K562 (cell line): ENCODE results near the gene TMEM205. TPM values are rescaled to one million over a fixed set of nuclear protein-coding genes. Genes with fewer than 3 reads are reported as not detected.

Source experiments
- ARID3B ChIP-seq: fragments of 250-450 bp; sonication (Bioruptor Pico); IDR thresholded peaks from 2 replicates; pipeline ENCODE4 v1.4.0; 2020; ENCODE audit warnings: borderline replicate concordance
- ATF1 ChIP-seq, 2 experiments: fragments of 450-650 bp in 1 of 2; IDR thresholded peaks; 2 replicates each; pipeline ENCODE4 v1.6.1; 2016; ENCODE audit warnings: missing compliant biosample characterization in 1 of 2, missing genetic modification characterization in 1 of 2
- DNMT1 ChIP-seq: fragments of 450-650 bp; IDR thresholded peaks from 2 replicates; pipeline ENCODE4 v1.6.1; 2016; ENCODE audit warnings: antibody characterized with exemption, mild to moderate bottlenecking
- GTF2F1 ChIP-seq: IDR thresholded peaks from 2 replicates; pipeline ENCODE4 v1.6.1; 2011; ENCODE audit warnings: low read depth, low read length, improper control_type of control experiment
- ILK ChIP-seq: fragments of 450-650 bp; IDR thresholded peaks from 2 replicates; pipeline ENCODE4 v1.6.1; 2016; ENCODE audit warnings: missing genetic modification characterization, low read depth, mild to moderate bottlenecking, missing compliant biosample characterization, moderate library complexity, borderline replicate concordance
- LARP7 ChIP-seq: fragments of 450-650 bp; IDR thresholded peaks from 2 replicates; pipeline ENCODE4 v1.6.1; 2016
- MCM3 ChIP-seq: fragments of 450-650 bp; IDR thresholded peaks from 2 replicates; pipeline ENCODE4 v1.6.1; 2016
- MTA1 ChIP-seq: fragments of 450-650 bp; IDR thresholded peaks from 2 replicates; pipeline ENCODE4 v1.6.1; 2017; ENCODE audit warnings: borderline replicate concordance
- NFRKB ChIP-seq: fragments of 450-650 bp; IDR thresholded peaks from 2 replicates; pipeline ENCODE4 v1.6.1; 2016; ENCODE audit warnings: low read depth
- ZBTB17 ChIP-seq: fragments of 450-650 bp; formaldehyde crosslinking; IDR thresholded peaks from 2 replicates; pipeline ENCODE4 v1.4.0; 2020; ENCODE audit warnings: mild to moderate bottlenecking
- ZSCAN32 ChIP-seq: fragments of 450-650 bp; formaldehyde crosslinking; IDR thresholded peaks from 2 replicates; pipeline ENCODE4 v1.4.0; 2020; ENCODE audit warnings: mild to moderate bottlenecking, moderate library complexity
- polyA plus RNA-seq, 8 experiments: library from polyadenylated mRNA; depleted of rRNA in 4 of 8; stranded (reverse) in 5 of 8; unstranded in 3 of 8; fragments of >200 nt; fragmentation: Nextera tagmentation in 2 of 8; fragmentation: Illumina TruSeq in 1 of 8; extraction: Ambion mirVana in 2 of 8; extraction: Trizol in 1 of 8; gene quantifications; 2 replicates each; pipeline versions ENCODE4 v1.2.1 to v1.2.3, GENCODE V29; 2011 to 2014; ENCODE audit warnings: inconsistent platforms in 1 of 8, missing spikeins in 1 of 8
- total RNA-seq, 7 experiments: library from RNA; depleted of rRNA in 6 of 7; stranded (reverse); fragments of >200 nt in 6 of 7; fragmentation: Illumina TruSeq in 2 of 7; extraction: Trizol in 2 of 7; gene quantifications; 2 replicates each; pipeline versions ENCODE4 v1.2.1 to v1.2.3, GENCODE V29; 2011 to 2021; ENCODE audit warnings: low replicate concordance in 1 of 7
- TF ChIP-seq, protein P1 (sequence below), 2 experiments: fragments of 450-650 bp; IDR thresholded peaks; 2 replicates each; pipeline ENCODE4 v1.6.1; 2018; ENCODE audit warnings: mild to moderate bottlenecking in 2 of 2, low read depth in 1 of 2; ENCODE audit not compliant: partially characterized antibody in 2 of 2
- TF ChIP-seq, protein P2 (sequence below): sonication (generic); formaldehyde crosslinking; IDR thresholded peaks from 2 replicates; pipeline ENCODE4 v1.8.0; 2023; ENCODE audit warnings: missing genetic modification reagents, mild to moderate bottlenecking, borderline replicate concordance
- TF ChIP-seq, protein P3 (sequence below): IDR thresholded peaks from 2 replicates; pipeline ENCODE4 v1.6.1; 2012; ENCODE audit warnings: low read depth, low read length, improper control_type of control experiment, borderline replicate concordance

TMEM205 gene
- total and polyA plus RNA-seq, 9 of the 15 experiments (the other 6 are each of a cell fraction or from before 2014, with no cell fraction given) = 21.3 to 81.5 (median 44.1) TPM

DNA sequence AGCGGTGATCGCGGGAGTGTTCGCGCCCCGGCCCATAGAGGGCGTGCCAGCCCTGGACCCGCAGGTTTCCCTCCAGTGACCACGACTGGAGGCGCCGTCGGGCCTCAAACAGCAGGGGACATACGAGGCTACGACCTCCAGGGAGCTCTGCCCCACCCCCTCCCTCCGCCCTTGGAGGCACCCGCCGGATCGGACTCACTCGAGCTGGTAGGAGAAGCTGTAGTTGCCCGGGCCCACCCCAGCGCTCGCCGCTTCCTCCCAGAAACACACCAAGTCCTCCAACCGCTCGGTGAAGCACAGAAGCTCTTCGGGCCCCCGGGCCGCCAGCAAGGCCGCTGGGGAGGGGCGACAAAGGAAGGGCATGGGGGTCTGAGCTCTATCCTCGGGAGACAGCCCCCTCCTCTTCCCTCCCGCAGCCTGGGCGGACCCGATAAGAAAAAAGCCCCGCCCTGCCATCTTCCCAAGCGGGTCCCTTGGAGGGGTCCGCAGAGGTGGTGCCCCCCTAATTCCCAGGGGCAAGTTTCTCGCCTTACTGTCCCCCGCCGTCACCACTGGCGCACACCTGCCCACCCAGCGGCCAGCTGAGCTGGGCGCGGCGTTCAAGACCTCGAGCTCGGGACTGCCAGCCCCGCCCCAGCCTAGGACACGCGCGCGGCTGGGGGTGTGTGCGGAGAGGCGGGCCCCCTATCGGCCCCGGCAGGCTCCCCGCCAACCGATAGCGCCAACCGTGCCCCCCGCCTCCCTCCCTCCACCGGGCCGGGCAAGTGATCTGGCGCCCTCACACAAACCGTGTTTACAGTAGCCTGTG, 37.0 kb upstream of the TMEM205 start (continued):
- TF ChIP-seq ARID3B (CRISPR knock-in tag) (0 out of 2 replicates have a peak, but pooled peaks have one; percentile 19), GTF2F1 (no peak), MTA1 (no peak; the same call in 1 of the 2 replicates), ATF1 (CRISPR knock-in tag; IDR thresholded peaks at IDR 0.05) (no peak), ATF1 (tag; IDR thresholded peaks at IDR 0.05) (peak; percentile 58), ILK (no peak), LARP7 (no peak), ZBTB17 (CRISPR knock-in tag) (no peak), NFRKB (no peak), DNMT1 (no peak), MCM3 (no peak), ZSCAN32 (no peak)
- TF ChIP-seq, protein P1, sequence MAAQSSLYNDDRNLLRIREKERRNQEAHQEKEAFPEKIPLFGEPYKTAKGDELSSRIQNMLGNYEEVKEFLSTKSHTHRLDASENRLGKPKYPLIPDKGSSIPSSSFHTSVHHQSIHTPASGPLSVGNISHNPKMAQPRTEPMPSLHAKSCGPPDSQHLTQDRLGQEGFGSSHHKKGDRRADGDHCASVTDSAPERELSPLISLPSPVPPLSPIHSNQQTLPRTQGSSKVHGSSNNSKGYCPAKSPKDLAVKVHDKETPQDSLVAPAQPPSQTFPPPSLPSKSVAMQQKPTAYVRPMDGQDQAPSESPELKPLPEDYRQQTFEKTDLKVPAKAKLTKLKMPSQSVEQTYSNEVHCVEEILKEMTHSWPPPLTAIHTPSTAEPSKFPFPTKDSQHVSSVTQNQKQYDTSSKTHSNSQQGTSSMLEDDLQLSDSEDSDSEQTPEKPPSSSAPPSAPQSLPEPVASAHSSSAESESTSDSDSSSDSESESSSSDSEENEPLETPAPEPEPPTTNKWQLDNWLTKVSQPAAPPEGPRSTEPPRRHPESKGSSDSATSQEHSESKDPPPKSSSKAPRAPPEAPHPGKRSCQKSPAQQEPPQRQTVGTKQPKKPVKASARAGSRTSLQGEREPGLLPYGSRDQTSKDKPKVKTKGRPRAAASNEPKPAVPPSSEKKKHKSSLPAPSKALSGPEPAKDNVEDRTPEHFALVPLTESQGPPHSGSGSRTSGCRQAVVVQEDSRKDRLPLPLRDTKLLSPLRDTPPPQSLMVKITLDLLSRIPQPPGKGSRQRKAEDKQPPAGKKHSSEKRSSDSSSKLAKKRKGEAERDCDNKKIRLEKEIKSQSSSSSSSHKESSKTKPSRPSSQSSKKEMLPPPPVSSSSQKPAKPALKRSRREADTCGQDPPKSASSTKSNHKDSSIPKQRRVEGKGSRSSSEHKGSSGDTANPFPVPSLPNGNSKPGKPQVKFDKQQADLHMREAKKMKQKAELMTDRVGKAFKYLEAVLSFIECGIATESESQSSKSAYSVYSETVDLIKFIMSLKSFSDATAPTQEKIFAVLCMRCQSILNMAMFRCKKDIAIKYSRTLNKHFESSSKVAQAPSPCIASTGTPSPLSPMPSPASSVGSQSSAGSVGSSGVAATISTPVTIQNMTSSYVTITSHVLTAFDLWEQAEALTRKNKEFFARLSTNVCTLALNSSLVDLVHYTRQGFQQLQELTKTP (IDR thresholded peaks at IDR 0.05; ENCODE audit: low read depth in 1 of 2, partially characterized antibody in 2 of 2) = peak in 1 of 2 experiments; percentile 41
- TF ChIP-seq, protein P2, sequence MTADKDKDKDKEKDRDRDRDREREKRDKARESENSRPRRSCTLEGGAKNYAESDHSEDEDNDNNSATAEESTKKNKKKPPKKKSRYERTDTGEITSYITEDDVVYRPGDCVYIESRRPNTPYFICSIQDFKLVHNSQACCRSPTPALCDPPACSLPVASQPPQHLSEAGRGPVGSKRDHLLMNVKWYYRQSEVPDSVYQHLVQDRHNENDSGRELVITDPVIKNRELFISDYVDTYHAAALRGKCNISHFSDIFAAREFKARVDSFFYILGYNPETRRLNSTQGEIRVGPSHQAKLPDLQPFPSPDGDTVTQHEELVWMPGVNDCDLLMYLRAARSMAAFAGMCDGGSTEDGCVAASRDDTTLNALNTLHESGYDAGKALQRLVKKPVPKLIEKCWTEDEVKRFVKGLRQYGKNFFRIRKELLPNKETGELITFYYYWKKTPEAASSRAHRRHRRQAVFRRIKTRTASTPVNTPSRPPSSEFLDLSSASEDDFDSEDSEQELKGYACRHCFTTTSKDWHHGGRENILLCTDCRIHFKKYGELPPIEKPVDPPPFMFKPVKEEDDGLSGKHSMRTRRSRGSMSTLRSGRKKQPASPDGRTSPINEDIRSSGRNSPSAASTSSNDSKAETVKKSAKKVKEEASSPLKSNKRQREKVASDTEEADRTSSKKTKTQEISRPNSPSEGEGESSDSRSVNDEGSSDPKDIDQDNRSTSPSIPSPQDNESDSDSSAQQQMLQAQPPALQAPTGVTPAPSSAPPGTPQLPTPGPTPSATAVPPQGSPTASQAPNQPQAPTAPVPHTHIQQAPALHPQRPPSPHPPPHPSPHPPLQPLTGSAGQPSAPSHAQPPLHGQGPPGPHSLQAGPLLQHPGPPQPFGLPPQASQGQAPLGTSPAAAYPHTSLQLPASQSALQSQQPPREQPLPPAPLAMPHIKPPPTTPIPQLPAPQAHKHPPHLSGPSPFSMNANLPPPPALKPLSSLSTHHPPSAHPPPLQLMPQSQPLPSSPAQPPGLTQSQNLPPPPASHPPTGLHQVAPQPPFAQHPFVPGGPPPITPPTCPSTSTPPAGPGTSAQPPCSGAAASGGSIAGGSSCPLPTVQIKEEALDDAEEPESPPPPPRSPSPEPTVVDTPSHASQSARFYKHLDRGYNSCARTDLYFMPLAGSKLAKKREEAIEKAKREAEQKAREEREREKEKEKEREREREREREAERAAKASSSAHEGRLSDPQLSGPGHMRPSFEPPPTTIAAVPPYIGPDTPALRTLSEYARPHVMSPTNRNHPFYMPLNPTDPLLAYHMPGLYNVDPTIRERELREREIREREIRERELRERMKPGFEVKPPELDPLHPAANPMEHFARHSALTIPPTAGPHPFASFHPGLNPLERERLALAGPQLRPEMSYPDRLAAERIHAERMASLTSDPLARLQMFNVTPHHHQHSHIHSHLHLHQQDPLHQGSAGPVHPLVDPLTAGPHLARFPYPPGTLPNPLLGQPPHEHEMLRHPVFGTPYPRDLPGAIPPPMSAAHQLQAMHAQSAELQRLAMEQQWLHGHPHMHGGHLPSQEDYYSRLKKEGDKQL = no peak
- TF ChIP-seq, protein P3, sequence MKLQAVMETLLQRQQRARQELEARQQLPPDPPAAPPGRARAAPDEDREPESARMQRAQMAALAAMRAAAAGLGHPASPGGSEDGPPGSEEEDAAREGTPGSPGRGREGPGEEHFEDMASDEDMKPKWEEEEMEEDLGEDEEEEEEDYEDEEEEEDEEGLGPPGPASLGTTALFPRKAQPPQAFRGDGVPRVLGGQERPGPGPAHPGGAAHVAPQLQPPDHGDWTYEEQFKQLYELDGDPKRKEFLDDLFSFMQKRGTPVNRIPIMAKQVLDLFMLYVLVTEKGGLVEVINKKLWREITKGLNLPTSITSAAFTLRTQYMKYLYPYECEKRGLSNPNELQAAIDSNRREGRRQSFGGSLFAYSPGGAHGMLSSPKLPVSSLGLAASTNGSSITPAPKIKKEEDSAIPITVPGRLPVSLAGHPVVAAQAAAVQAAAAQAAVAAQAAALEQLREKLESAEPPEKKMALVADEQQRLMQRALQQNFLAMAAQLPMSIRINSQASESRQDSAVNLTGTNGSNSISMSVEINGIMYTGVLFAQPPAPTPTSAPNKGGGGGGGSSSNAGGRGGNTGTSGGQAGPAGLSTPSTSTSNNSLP = no peak
